Uterus (tissue), 2 donors: Measurements from ENCODE around the gene KRT3.
"Not testable (repeated sequence)": the region's sequence is repeated elsewhere in the genome, so short reads cannot be mapped to it uniquely, and the experiment has no call there.

Experiments used
- POLR2A ChIP-seq, 2 donors: fragments of 450-650 bp; IDR thresholded peaks; one replicate each; pipeline ENCODE4 v1.6.1; 2016; ENCODE audit warnings: antibody characterized with exemption in 2 of 2, mild to moderate bottlenecking in 1 of 2, moderate library complexity in 1 of 2
- TF ChIP-seq, protein P1 (sequence below), 4 experiments: fragments of 200-600 bp in 2 of 4; fragments of 450-650 bp in 2 of 4; sonication (generic) in 2 of 4; IDR thresholded peaks; one replicate each; pipeline ENCODE4 v1.5.1; 2016 to 2019; ENCODE audit warnings: antibody characterized with exemption in 4 of 4, mild to moderate bottlenecking in 2 of 4, moderate library complexity in 1 of 4

DNA sequence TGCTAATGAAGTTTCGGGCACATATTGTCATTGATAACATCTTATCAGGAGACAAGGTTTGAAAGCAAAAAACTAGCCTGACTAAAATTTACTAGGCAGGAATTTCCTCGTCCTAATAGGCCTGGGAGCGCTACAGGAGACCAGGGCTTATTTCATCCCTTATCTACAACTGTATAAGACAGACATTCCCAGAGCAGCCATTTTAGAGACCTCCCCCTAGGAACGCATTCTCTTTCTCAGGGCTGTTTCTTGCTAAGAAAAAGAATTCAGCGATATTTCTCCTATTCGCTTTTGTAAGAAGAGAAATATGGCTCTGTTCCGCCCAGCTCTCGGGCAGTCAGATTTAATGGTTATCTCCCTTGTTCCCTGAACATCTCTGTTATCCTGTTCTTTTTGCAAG, 34.7 kb downstream of the KRT3 start:
- TF ChIP-seq, protein P1, sequence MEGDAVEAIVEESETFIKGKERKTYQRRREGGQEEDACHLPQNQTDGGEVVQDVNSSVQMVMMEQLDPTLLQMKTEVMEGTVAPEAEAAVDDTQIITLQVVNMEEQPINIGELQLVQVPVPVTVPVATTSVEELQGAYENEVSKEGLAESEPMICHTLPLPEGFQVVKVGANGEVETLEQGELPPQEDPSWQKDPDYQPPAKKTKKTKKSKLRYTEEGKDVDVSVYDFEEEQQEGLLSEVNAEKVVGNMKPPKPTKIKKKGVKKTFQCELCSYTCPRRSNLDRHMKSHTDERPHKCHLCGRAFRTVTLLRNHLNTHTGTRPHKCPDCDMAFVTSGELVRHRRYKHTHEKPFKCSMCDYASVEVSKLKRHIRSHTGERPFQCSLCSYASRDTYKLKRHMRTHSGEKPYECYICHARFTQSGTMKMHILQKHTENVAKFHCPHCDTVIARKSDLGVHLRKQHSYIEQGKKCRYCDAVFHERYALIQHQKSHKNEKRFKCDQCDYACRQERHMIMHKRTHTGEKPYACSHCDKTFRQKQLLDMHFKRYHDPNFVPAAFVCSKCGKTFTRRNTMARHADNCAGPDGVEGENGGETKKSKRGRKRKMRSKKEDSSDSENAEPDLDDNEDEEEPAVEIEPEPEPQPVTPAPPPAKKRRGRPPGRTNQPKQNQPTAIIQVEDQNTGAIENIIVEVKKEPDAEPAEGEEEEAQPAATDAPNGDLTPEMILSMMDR (IDR thresholded peaks at IDR 0.05) = not testable (repeated sequence)
- TF ChIP-seq POLR2A (IDR thresholded peaks at IDR 0.05) = not testable (repeated sequence)
